HG03575 (cell line): ENCODE results near the gene ITLN2.
"Not testable (repeated sequence)": the region's sequence is repeated elsewhere in the genome, so short reads cannot be mapped to it uniquely, and the experiment has no call there.

Experiments
- ATAC-seq: cut with Tn5 transposase; IDR thresholded peaks from one replicate; pipeline ENCODE4 v1.9.1; 2021; ENCODE audit not compliant: unreplicated experiment, insufficient number of reproducible peaks, low FRiP score; ENCODE audit errors: extremely low read depth

Gene ITLN2

GRCh38 chr1:160961419-160961818 lies 6.8 kb upstream of the ITLN2 start:
- ATAC-seq, result no peak

GRCh38 chr1:160956966-160957365 lies 2.4 kb upstream of the ITLN2 start:
- no peak for ATAC-seq

- ATAC-seq, result no peak
Measured at GRCh38 chr1:160953030-160953429, 1.6 kb downstream of the ITLN2 start.

GRCh38 chr1:160952129-160952510 lies 2.5 kb downstream of the ITLN2 start:
- ATAC-seq, result no peak

GRCh38 chr1:160951443-160952128 lies 3.0 kb downstream of the ITLN2 start:
- ATAC-seq, result no peak

GRCh38 chr1:160950657-160951056 lies 4.0 kb downstream of the ITLN2 start:
- no peak for ATAC-seq

- ATAC-seq, result no peak
Measured at GRCh38 chr1:160949881-160950280, 4.7 kb downstream of the ITLN2 start.

GRCh38 chr1:160949216-160949880 lies 5.3 kb downstream of the ITLN2 start:
- not testable (repeated sequence) for ATAC-seq

GRCh38 chr1:160947174-160947759 lies 7.3 kb downstream of the ITLN2 start:
- not testable (repeated sequence) for ATAC-seq

- not testable (repeated sequence) for ATAC-seq
Measured at GRCh38 chr1:160945881-160946280, 8.7 kb downstream of the ITLN2 start.

GRCh38 chr1:160945079-160945478 lies 9.5 kb downstream of the ITLN2 start:
- ATAC-seq, result no peak

- no peak for ATAC-seq
Measured at GRCh38 chr1:160942926-160943325, 11.7 kb downstream of the ITLN2 start.

- ATAC-seq, result not testable (repeated sequence)
Measured at GRCh38 chr1:160936666-160937065, 17.9 kb downstream of the ITLN2 start.

GRCh38 chr1:160935527-160936258 lies 18.9 kb downstream of the ITLN2 start:
- ATAC-seq, result no peak

- ATAC-seq, result not testable (repeated sequence)
Measured at GRCh38 chr1:160933305-160933704, 21.3 kb downstream of the ITLN2 start.

GRCh38 chr1:160925652-160926244 lies 28.9 kb downstream of the ITLN2 start:
- no peak for ATAC-seq

GRCh38 chr1:160924791-160925651 lies 29.6 kb downstream of the ITLN2 start:
- no peak for ATAC-seq

- ATAC-seq, result no peak
Measured at GRCh38 chr1:160916666-160917065, 37.9 kb downstream of the ITLN2 start.
